Measurements from ENCODE around the gene AVEN. TPM values are rescaled to one million over a fixed set of nuclear protein-coding genes. Genes with fewer than 3 reads are reported as not detected.

The AVEN gene
- polyA plus RNA-seq, 1 donor (not counting 4 experiments of a cell fraction or from before 2014, with no cell fraction given), result 16.6 TPM

- Histone ChIP-seq H2AFZ (ENCODE audit: control insufficient read depth, low read length) (no peak overlapping the region), H3K36me3 (ENCODE audit: control insufficient read depth in 2 of 2, extremely low read depth in 1 of 2, insufficient read depth in 2 of 2, low read length in 2 of 2) (no peaks in the 10 kb centered on the region), H3K4me3 (ENCODE audit: control insufficient read depth in 2 of 3, extremely low read depth in 1 of 3, insufficient read depth in 2 of 3, low read depth in 1 of 3, low read length in 3 of 3) (no peak overlapping the region), H4K20me1 (ENCODE audit: control insufficient read depth, extremely low read depth, insufficient read depth, low read length) (no peaks in the 10 kb centered on the region), H3K9ac (ENCODE audit: control insufficient read depth, extremely low read depth, insufficient read depth, low read length) (no peak overlapping the region), H3K4me1 (ENCODE audit: control insufficient read depth, extremely low read depth, insufficient read depth, low read length) (peaks cover 10% of the 10 kb centered on the region), H3K27ac (ENCODE audit: control insufficient read depth, insufficient read depth, low read length) (no peak overlapping the region), H3K27me3 (ENCODE audit: control insufficient read depth, extremely low read depth, insufficient read depth, low read length) (no peaks in the 10 kb centered on the region), H3K4me2 (ENCODE audit: control insufficient read depth, extremely low read depth, insufficient read depth, low read depth, low read length) (no peak overlapping the region), H3K9me3 (ENCODE audit: control insufficient read depth, low read depth, low read length) (no peaks in the 10 kb centered on the region), H3K9me1 (ENCODE audit: control insufficient read depth, extremely low read depth, insufficient read depth, low read length) (no peaks in the 10 kb centered on the region), H3K79me2 (ENCODE audit: control insufficient read depth, insufficient read depth, low read length) (no peaks in the 10 kb centered on the region)
- DNase-seq (ENCODE audit: low read depth, low spot score) (no peak), FAIRE-seq (no peak)
- dilution Hi-C loops (cut with MboI; ENCODE audit: extremely low pct_ligation_motif_present, low sequenced_read_pairs), result no loop called here
- TF ChIP-seq CTCF (optimal IDR thresholded peaks at IDR 0.05 in 1 of 3, IDR thresholded peaks at IDR 0.05 in 1 of 3, conservative IDR thresholded peaks at IDR 0.05 in 1 of 3; ENCODE audit: extremely low read depth in 1 of 3, insufficient read depth in 2 of 3, low read length in 3 of 3) (no peak), EZH2 (IDR thresholded peaks at IDR 0.05; ENCODE audit: low read length) (no peak)
Observed at GRCh38 chr15:34070003-34070402, 31.0 kb upstream of the AVEN start.

- Histone ChIP-seq H4K20me1 (ENCODE audit: control insufficient read depth, extremely low read depth, insufficient read depth, low read length) (no peaks in the 10 kb centered on the region), H3K36me3 (ENCODE audit: control insufficient read depth in 2 of 2, extremely low read depth in 1 of 2, insufficient read depth in 2 of 2, low read length in 2 of 2) (no peaks in the 10 kb centered on the region), H3K27me3 (ENCODE audit: control insufficient read depth, extremely low read depth, insufficient read depth, low read length) (no peaks in the 10 kb centered on the region), H3K9me1 (ENCODE audit: control insufficient read depth, extremely low read depth, insufficient read depth, low read length) (no peaks in the 10 kb centered on the region), H3K9ac (ENCODE audit: control insufficient read depth, extremely low read depth, insufficient read depth, low read length) (no peak overlapping the region), H3K9me3 (ENCODE audit: control insufficient read depth, low read depth, low read length) (no peaks in the 10 kb centered on the region), H3K4me2 (ENCODE audit: control insufficient read depth, extremely low read depth, insufficient read depth, low read depth, low read length) (peak overlapping the region; percentile 29), H3K4me3 (ENCODE audit: control insufficient read depth in 2 of 3, extremely low read depth in 1 of 3, insufficient read depth in 2 of 3, low read depth in 1 of 3, low read length in 3 of 3) (no peak overlapping the region), H3K79me2 (ENCODE audit: control insufficient read depth, insufficient read depth, low read length) (no peaks in the 10 kb centered on the region), H3K27ac (ENCODE audit: control insufficient read depth, insufficient read depth, low read length) (peak overlapping the region; percentile 41), H2AFZ (ENCODE audit: control insufficient read depth, low read length) (peak overlapping the region; percentile 41), H3K4me1 (ENCODE audit: control insufficient read depth, extremely low read depth, insufficient read depth, low read length) (peaks cover 10% of the 10 kb centered on the region)
- no peak for TF ChIP-seq EZH2 (IDR thresholded peaks at IDR 0.05; ENCODE audit: low read length)
- no peak for TF ChIP-seq CTCF (optimal IDR thresholded peaks at IDR 0.05 in 1 of 3, IDR thresholded peaks at IDR 0.05 in 1 of 3, conservative IDR thresholded peaks at IDR 0.05 in 1 of 3; ENCODE audit: extremely low read depth in 1 of 3, insufficient read depth in 2 of 3, low read length in 3 of 3)
- DNase-seq (ENCODE audit: low read depth, low spot score) (peak; percentile 84), FAIRE-seq (peak; percentile 99)
- dilution Hi-C loops (cut with MboI; ENCODE audit: extremely low pct_ligation_motif_present, low sequenced_read_pairs), result no loop called here
Observed at GRCh38 chr15:34065941-34066340, 26.9 kb upstream of the AVEN start.
